ENCODE results near the gene TPH1.

TPH1 gene

DNA sequence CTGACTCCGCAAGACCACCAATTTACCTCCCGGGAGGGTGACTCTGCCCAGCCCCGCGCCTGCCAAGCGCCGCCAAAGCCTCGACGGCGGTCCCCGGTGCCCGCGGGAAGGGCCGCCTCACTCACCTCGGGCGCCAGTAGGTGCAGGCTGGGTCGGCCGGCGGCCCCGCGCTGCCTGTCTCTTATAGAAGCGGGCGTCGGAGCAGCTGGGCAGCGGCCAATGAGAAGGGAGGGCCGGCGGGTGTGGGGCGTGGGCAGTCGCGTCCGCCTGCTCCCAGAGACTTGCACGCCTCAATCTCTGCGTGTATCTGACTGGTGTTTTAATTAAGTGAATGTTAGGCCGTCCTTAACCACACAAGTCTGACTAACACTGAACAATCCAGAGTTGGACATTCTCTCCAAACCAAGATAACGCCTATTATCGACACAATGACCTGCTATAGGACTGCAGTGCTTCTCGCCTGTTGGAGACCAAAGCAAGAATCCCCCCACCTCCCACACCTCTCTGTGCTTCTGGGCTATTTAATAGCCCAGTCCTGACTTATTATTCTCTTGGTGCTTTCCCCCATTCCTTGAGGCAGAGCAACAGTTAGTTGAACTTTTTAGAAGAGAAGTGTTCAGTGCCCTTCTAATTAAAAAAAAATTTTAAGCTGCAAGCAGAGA lies at the start of gene TPH1:
Gene TPH1 (minus strand): TSS at position 154 of the 662 bp plus-strand sequence. CDS start 5,507 bp downstream, outside the sequence.
- DNase-seq, result no peak

- no peak for DNase-seq
Observed at GRCh38 chr11:18093959-18094358, 47.9 kb upstream of the TPH1 start.

GRCh38 chr11:18091731-18092130 lies 45.7 kb upstream of the TPH1 start:
- DNase-seq, result no peak

DNA sequence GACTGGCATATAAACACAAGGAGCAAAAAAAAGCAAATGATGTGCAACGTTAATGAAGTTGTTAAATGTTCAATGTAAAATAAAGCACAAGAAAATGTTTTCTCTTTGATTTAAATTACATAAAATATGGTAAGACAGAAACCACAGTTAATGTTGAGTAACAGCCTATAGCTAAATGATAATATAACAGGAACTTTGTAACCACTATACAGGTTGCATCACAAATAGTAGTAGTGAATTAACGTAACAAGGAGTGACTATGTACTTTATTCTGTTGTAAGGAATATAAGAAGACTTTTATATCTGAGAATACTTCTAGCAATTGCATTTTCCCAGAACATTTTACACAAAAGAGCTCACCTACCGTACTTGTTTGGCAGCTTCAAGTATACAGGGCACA lies 42.9 kb upstream of the TPH1 start:
- no peak for DNase-seq

GRCh38 chr11:18088366-18088765 lies 42.3 kb upstream of the TPH1 start:
- DNase-seq, result no peak

- no peak for DNase-seq
Observed at GRCh38 chr11:18081551-18081950, 35.5 kb upstream of the TPH1 start.

GRCh38 chr11:18080451-18080850 lies 34.4 kb upstream of the TPH1 start:
- DNase-seq, result no peak

- no peak for DNase-seq
Observed at GRCh38 chr11:18078909-18079308, 32.8 kb upstream of the TPH1 start.

- no peak for DNase-seq
Observed at GRCh38 chr11:18075444-18075843, 29.4 kb upstream of the TPH1 start.

- no peak for DNase-seq
Observed at GRCh38 chr11:18071098-18071705, 25.1 kb upstream of the TPH1 start.

GRCh38 chr11:18067372-18067771 lies 21.3 kb upstream of the TPH1 start:
- no peak for DNase-seq

DNA sequence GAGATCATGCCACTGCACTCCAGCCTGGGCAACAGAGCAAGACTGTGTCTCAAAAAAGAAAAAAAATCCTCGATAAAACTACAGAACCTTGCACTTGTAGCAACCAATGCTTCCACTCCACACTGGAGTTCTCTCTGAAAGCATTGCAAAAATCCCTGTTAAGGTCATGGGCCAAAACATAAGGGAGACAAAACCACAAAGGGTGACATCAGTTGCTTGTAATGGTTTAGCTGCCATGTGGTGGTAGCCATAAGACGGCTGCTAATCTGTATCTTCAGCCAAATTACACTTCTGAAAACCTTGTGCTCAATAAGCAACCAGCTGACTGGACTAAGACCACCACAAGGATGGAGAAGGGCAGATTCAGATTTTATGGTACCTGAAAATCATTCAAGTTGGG lies 20.6 kb upstream of the TPH1 start:
- no peak for DNase-seq

DNA sequence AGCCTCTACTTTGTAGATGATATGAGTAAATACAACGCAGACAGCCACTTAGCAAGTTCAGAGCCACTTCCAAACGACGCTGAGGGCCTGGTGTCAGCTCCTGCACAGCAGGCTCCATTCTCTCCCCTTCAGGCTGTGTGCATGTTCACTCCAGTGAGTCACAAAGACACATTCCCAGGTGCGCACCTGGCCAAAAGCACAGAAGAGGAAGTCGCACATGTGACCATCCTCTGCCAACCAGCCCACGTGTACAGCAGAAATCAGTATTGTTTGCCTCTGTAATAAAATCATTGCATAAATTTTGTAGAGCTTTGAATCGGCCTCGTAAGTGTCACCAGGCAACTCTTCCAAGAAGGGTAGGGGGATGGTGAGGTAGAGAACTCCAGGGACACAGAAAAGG lies 19.5 kb upstream of the TPH1 start:
- DNase-seq, result no peak

DNA sequence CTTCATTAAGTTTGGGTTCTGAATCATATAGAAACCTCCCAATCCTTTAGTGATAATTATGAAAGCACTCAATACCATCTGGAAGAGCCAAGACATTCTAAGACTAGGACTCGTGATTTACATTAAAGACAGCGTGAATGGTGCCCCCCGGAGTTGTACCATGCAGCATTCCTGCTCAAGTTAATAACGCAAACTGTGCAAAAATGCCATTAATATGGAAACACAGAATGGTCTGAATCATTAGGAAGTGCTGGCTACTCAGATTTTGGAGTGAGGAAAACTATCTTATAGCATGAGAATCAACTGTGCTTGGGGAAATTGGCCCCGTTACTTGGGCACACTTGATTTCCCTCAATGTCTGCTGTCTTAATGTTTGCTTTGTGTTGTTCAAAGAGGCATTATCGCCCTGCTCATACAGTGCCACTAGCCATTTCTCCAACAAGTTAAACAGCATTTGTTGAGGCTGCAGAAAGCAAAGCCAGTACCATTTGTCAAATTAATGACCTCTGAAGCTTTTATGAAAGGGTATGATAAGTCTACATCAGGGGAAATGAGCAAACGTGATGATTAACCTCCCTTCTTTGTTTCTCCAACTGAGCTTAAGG lies 18.5 kb upstream of the TPH1 start:
- no peak for DNase-seq

DNA sequence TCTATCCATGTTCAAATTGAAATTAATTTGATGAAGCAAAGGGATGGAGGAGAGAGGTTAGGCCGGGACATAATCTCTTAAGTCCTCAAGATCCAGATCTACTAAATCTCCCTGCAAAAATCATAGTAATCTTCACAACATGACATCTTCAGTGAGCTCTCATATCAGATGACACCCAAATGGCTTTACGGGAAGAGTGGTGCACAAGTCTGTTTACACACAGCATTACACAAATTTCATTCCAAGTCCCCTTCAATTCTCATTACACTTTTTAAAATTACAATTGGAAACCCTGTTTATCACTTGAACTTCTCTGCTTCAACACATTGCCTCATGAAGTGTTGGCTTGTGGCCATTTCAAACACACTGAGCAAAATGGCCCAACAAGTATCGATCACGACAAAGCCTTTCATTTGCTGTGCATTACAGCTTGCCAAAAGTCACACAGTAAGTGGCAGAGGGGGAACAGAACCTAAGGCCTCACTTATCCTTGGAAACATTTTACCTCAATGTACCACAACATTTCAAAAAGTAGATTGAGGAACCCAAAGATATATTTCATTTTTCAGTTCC lies 17.9 kb upstream of the TPH1 start:
- no peak for DNase-seq

GRCh38 chr11:18063125-18063524 lies 17.1 kb upstream of the TPH1 start:
- no peak for DNase-seq

DNA sequence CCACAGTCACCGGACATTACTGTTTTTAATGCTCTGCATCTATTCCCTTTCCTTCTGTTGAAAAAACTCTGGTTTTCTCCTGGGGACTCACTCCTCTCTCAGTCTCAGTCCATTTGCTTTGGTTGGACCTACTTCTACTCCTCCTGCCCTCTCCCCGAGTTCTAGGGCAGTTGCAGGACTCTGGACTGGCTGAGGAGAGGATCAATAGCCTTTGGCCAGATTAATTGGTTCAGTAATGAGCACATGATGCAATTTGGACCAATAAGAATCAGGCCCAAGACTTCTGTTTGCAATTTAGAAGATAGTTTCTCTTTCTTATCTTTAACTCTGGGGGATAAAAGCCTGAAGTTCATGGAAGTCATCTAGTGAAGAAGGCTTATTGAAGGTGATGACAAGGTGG lies 15.3 kb upstream of the TPH1 start:
- no peak for DNase-seq

GRCh38 chr11:18056561-18057181 lies 10.6 kb upstream of the TPH1 start:
- DNase-seq, result no peak

GRCh38 chr11:18054511-18055103 lies 8.5 kb upstream of the TPH1 start:
- DNase-seq, result no peak

GRCh38 chr11:18050848-18051247 lies 4.8 kb upstream of the TPH1 start:
- DNase-seq, result no peak

GRCh38 chr11:18036456-18036855 lies 9.6 kb downstream of the TPH1 start:
- DNase-seq, result no peak

- no peak for DNase-seq
Observed at GRCh38 chr11:18027475-18027874, 18.6 kb downstream of the TPH1 start.

DNA sequence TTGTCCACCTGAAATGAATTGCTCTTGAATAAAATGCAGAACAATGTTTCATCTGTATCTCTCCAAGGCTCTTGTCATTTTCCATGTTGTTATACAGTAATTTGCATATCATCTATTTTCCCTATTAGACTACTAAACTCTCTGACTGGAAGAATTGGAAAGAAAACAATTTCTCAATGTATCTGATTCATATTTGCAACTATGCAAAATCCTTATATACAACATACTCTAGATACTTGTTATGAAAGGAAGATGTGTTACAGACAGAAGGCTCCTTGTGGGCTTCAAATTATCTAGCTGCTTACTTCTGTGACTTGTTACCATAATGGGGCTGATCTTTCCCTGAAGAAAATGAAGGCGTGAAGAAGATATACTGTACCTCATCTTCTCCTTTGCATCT lies 23.6 kb downstream of the TPH1 start:
- no peak for DNase-seq

Data from GOT3 (cell line).